CD4-positive, CD25-positive, alpha-beta regulatory T cell (primary cell): ENCODE data around the gene TUBB8B. TPM values are rescaled to one million over a fixed set of nuclear protein-coding genes. Genes with fewer than 3 reads are reported as not detected.
"Not testable (repeated sequence)": the region's sequence is repeated elsewhere in the genome, so short reads cannot be mapped to it uniquely, and the experiment has no call there.

ENCODE experiments used
- ATAC-seq, 2 donors: fragments of 150-1000 bp; cut with Tn5 transposase; one replicate each; pipeline ENCODE4 v1.10.0; 2021; ENCODE audit warnings: low read depth in 2 of 2, moderate number of reproducible peaks in 2 of 2, moderate library complexity in 1 of 2
- DNase-seq, 3 donors: peaks; one replicate each; pipeline versions ENCODE4 v3.0.0 to v3.0.0-alpha.2; 2012 to 2022; ENCODE audit warnings: mixed read lengths in 1 of 3
- H3K27ac ChIP-seq: one replicate; pipeline ENCODE4 v1.7.0; 2013; ENCODE audit warnings: mild to moderate bottlenecking, low read length; ENCODE audit not compliant: insufficient read depth, poor library complexity, severe bottlenecking
- H3K27me3 ChIP-seq: one replicate; pipeline ENCODE4 v1.7.0; 2013; ENCODE audit warnings: low read length; ENCODE audit not compliant: control insufficient read depth, insufficient read depth
- H3K36me3 ChIP-seq: one replicate; pipeline ENCODE4 v1.7.0; 2013; ENCODE audit warnings: mild to moderate bottlenecking, low read length, moderate library complexity; ENCODE audit not compliant: control insufficient read depth, insufficient read depth
- H3K4me1 ChIP-seq: 2 replicates; pipeline ENCODE4 v1.7.0; 2013; ENCODE audit warnings: mild to moderate bottlenecking, low read length; ENCODE audit not compliant: insufficient read depth, control insufficient read depth, poor library complexity, severe bottlenecking
- H3K4me3 ChIP-seq: one replicate; pipeline ENCODE4 v1.7.0; 2013; ENCODE audit warnings: low read depth, mild to moderate bottlenecking, low read length, moderate library complexity
- H3K9me3 ChIP-seq, 2 experiments: 1 replicate in 1 of 2; 2 replicates in 1 of 2; pipeline ENCODE4 v1.7.0; 2013; ENCODE audit warnings: low read length in 2 of 2, mild to moderate bottlenecking in 1 of 2, moderate library complexity in 1 of 2; ENCODE audit not compliant: control insufficient read depth in 2 of 2
- H3K27ac Mint-ChIP-seq, 3 donors: one replicate each; pipeline ENCODE4 v1.8.0; 2020 to 2022; ENCODE audit warnings: mild to moderate bottlenecking in 3 of 3, mixed read lengths in 3 of 3, moderate library complexity in 2 of 3
- H3K27me3 Mint-ChIP-seq: one replicate; pipeline ENCODE4 v1.8.0; 2022; ENCODE audit warnings: mild to moderate bottlenecking, mixed read lengths
- H3K36me3 Mint-ChIP-seq: one replicate; pipeline ENCODE4 v1.8.0; 2020; ENCODE audit warnings: mixed read lengths
- H3K4me1 Mint-ChIP-seq, 4 donors: one replicate each; pipeline ENCODE4 v1.8.0; 2020 to 2022; ENCODE audit warnings: mixed read lengths in 4 of 4, mild to moderate bottlenecking in 1 of 4
- H3K4me3 Mint-ChIP-seq, 4 donors: one replicate each; pipeline ENCODE4 v1.8.0; 2020 to 2022; ENCODE audit warnings: mild to moderate bottlenecking in 4 of 4, mixed read lengths in 4 of 4, moderate library complexity in 3 of 4
- H3K9me3 Mint-ChIP-seq, 7 donors: one replicate each; pipeline ENCODE4 v1.8.0; 2020 to 2022; ENCODE audit warnings: mixed read lengths in 7 of 7, mild to moderate bottlenecking in 3 of 7, moderate library complexity in 2 of 7
- polyA plus RNA-seq, 4 donors: library from polyadenylated mRNA; unstranded; fragments of 300-500 nt; fragmentation: Illumina TruSeq; gene quantifications; one replicate each; pipeline ENCODE4 v1.2.3, GENCODE V29; 2021
- total RNA-seq: library from RNA; stranded (reverse); gene quantifications from one replicate; pipeline ENCODE4 v1.2.3, GENCODE V29; 2022

Gene TUBB8B
- total and polyA plus RNA-seq, 5 donors from 2014 or later, result not detected

- H3K9me3 Mint-ChIP-seq, H3K27ac Mint-ChIP-seq, DNase-seq, H3K4me1 ChIP-seq, H3K4me1 Mint-ChIP-seq, H3K9me3 ChIP-seq, H3K27me3 ChIP-seq, ATAC-seq, H3K4me3 Mint-ChIP-seq, H3K36me3 ChIP-seq, H3K27me3 Mint-ChIP-seq, H3K27ac ChIP-seq, H3K4me3 ChIP-seq, H3K36me3 Mint-ChIP-seq: not testable (repeated sequence)
These were observed 23.9 kb upstream of the TUBB8B start for GRCh38 chr18:73181-73777.

DNA sequence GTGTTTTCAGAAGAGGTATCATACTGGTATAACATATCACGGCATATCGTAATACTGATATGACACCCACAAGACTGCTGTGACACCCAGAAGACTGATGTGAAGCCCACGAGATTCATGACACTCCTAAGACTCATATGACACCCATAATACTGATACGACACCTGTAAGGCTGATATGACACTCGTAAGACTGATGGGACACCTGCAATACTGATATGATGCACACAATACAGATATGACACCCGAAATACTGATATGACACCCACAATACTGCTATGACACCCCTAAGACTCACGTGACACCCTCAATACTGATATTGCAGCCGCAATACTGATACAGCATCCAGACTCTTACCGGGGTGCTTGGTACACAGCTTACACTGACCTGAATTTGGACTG is 18.3 kb upstream of the TUBB8B start:
- not testable (repeated sequence) for H3K4me3 ChIP-seq, H3K4me3 Mint-ChIP-seq, DNase-seq, ATAC-seq, H3K27me3 Mint-ChIP-seq, H3K9me3 Mint-ChIP-seq, H3K36me3 Mint-ChIP-seq, H3K4me1 Mint-ChIP-seq, H3K9me3 ChIP-seq, H3K27me3 ChIP-seq, H3K27ac Mint-ChIP-seq, H3K36me3 ChIP-seq, H3K4me1 ChIP-seq, H3K27ac ChIP-seq

- ATAC-seq, H3K36me3 Mint-ChIP-seq, DNase-seq, H3K4me3 Mint-ChIP-seq, H3K36me3 ChIP-seq, H3K9me3 Mint-ChIP-seq, H3K27ac ChIP-seq, H3K27me3 ChIP-seq, H3K4me1 Mint-ChIP-seq, H3K27ac Mint-ChIP-seq, H3K9me3 ChIP-seq, H3K4me3 ChIP-seq, H3K4me1 ChIP-seq: not testable (repeated sequence)
- H3K27me3 Mint-ChIP-seq, result peaks cover 11% of the 10 kb centered on the region
These were observed 14.9 kb upstream of the TUBB8B start for GRCh38 chr18:64279-64678.

GRCh38 chr18:63656-64055 is 14.2 kb upstream of the TUBB8B start:
- not testable (repeated sequence) for H3K9me3 ChIP-seq, H3K27ac ChIP-seq, ATAC-seq, H3K9me3 Mint-ChIP-seq, H3K36me3 Mint-ChIP-seq, H3K27ac Mint-ChIP-seq, H3K36me3 ChIP-seq, H3K27me3 ChIP-seq, H3K4me1 ChIP-seq, H3K4me3 Mint-ChIP-seq, H3K4me1 Mint-ChIP-seq, DNase-seq, H3K4me3 ChIP-seq
- H3K27me3 Mint-ChIP-seq, result peaks cover 11% of the 10 kb centered on the region

GRCh38 chr18:54388-54787 is 5.0 kb upstream of the TUBB8B start:
- not testable (repeated sequence) for H3K9me3 Mint-ChIP-seq, H3K27me3 Mint-ChIP-seq, H3K4me1 ChIP-seq, H3K36me3 Mint-ChIP-seq, ATAC-seq, DNase-seq, H3K27ac ChIP-seq, H3K27ac Mint-ChIP-seq, H3K4me3 Mint-ChIP-seq, H3K4me3 ChIP-seq, H3K4me1 Mint-ChIP-seq, H3K27me3 ChIP-seq, H3K9me3 ChIP-seq, H3K36me3 ChIP-seq

GRCh38 chr18:48696-49095 is 719 bp downstream of the TUBB8B start:
- not testable (repeated sequence) for DNase-seq, H3K9me3 ChIP-seq, H3K36me3 Mint-ChIP-seq, H3K27ac ChIP-seq, H3K27me3 Mint-ChIP-seq, H3K27ac Mint-ChIP-seq, H3K36me3 ChIP-seq, H3K4me3 Mint-ChIP-seq, H3K9me3 Mint-ChIP-seq, H3K4me1 ChIP-seq, H3K4me3 ChIP-seq, H3K4me1 Mint-ChIP-seq, H3K27me3 ChIP-seq, ATAC-seq

DNA sequence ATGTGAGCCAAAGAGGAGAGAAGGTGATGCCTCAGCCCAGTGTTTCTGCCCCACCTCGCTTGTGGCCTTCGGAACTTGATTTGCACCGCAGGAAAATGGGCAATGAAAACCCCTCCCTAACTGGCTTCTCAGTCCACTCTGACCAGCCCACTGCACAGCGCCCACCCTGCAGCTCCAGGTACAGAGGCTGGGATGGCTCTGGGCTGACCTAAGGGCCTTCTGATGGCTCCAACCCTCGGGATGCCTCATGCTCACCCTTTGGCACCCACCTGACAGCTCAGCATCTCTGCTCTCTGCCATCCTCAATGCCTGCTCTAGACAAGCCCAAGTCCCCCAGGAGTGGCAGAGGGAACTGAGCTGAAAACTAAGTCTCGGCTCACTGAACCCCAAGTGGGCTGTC is 36.2 kb downstream of the TUBB8B start:
- not testable (repeated sequence) for H3K27ac ChIP-seq, H3K4me3 Mint-ChIP-seq
- ATAC-seq, result peak in 1 of 2 donors; percentile 20

DNA sequence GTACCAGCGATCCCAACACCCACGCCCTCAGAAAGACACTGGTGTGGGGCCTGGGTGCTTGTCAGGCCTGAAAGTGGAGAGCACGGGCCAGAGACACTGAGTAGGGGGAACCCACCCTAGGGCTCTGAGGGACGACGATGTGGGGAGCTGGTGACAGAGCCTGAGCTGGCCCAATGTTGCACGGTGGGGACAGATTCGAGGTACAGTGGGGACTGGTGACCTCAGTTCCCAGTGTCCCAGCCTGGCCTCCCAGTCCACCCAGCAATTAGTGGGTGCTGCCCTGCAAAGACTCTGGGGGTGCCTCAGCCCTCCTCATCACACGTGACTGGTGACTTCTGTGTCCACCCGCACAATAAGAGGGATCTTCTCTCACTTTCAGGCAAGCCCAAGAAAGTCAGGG is 36.6 kb downstream of the TUBB8B start:
- H3K36me3 Mint-ChIP-seq, H3K9me3 ChIP-seq, H3K4me3 ChIP-seq, H3K27ac Mint-ChIP-seq, H3K27me3 Mint-ChIP-seq, H3K4me1 ChIP-seq, H3K27ac ChIP-seq, H3K27me3 ChIP-seq, H3K36me3 ChIP-seq, H3K4me3 Mint-ChIP-seq, H3K9me3 Mint-ChIP-seq, ATAC-seq, DNase-seq, H3K4me1 Mint-ChIP-seq: not testable (repeated sequence)

More for the DNA sequence above, 36.2 kb downstream of the TUBB8B start:
- not testable (repeated sequence) for H3K36me3 ChIP-seq, DNase-seq, H3K27me3 ChIP-seq, H3K27me3 Mint-ChIP-seq, H3K9me3 ChIP-seq, H3K27ac Mint-ChIP-seq, H3K4me1 Mint-ChIP-seq, H3K4me3 ChIP-seq, H3K36me3 Mint-ChIP-seq, H3K4me1 ChIP-seq, H3K9me3 Mint-ChIP-seq
